NCI-H2227 (cell line): ENCODE results near the gene SCLT1.
"Not testable (repeated sequence)": the region's sequence is repeated elsewhere in the genome, so short reads cannot be mapped to it uniquely, and the experiment has no call there.

Experiments
- DNase-seq: peaks from one replicate; lab custom pipeline; 2025; ENCODE audit not compliant: unreplicated experiment; lab: John Stamatoyannopoulos, UW

SCLT1 gene

DNA sequence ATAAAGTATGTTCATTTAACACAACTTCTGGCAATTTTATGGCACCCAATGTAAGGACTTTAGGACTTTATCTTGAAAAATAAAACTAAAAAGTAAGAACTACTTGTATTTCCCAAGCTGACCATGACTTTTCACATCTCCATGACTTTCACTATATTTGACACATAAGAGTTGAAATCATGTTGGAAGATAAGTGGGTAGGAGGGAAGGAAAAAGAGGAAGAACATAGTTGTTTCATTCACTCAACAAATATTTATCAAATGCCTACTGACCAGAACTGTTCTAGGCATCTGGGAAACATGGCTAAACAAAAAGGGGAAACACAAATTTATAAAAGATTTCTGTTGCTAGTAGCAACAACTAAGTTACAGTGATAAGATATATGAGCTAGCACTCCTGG, 16.0 kb downstream of the SCLT1 start:
- no peak for DNase-seq

DNA sequence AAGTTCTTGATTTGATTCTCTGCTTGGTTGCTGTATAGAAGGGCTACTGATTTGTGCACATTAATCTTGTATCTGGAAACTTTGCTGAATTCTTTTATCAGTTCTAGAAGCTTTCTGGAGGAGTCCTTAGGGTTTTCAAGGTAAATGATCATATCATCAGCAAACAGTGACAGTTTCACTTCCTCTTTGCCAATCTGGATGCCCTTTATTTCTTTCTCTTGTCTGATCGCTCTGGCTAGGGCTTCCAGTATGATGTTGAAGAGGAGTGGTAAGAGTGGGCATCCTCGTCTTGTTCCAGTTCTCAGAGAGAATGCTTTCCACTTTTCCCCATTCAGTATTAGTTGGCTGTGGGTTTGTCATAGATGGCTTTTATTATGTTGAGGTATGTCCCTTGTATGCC, 23.8 kb downstream of the SCLT1 start:
- DNase-seq = not testable (repeated sequence)

DNA sequence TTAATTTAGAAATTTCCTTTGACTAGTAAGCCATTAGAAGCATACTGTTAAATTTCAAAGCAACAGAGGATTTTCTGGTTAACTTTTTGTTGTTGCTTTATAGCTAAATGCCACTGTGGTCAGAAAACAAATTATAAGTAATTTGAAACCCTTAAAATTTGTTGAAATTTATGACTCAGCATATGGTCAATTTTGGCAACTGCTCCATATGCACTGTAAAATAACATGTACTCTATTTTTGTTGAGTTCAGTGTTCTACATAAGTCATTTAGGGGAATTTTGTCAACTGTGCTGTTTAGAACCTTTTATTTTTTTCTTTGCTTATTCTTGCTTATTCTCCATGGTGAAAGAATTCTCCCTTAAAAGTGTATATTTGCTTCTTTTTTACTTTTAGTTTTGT, 28.6 kb downstream of the SCLT1 start:
- DNase-seq = no peak

DNA sequence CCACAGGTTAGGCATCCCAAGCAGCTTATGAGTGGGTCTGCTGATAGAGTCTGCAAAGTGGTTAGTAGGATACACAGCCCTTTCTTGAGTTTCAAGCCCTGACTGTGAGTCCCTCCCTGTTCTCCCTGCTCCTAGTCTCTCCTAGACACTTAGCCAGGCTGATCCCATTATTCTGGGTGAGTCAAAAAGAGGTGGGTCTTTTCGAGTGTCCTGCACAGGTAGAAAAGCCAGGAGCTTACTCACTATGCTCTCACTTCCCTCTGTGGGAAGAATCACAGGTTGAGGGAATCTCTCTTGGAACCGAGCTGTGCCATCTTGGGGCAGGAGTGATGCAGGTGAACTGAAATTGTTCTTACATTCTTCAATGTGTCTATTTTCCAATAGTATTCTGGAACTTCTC, 29.7 kb downstream of the SCLT1 start:
- DNase-seq = no peak

DNA sequence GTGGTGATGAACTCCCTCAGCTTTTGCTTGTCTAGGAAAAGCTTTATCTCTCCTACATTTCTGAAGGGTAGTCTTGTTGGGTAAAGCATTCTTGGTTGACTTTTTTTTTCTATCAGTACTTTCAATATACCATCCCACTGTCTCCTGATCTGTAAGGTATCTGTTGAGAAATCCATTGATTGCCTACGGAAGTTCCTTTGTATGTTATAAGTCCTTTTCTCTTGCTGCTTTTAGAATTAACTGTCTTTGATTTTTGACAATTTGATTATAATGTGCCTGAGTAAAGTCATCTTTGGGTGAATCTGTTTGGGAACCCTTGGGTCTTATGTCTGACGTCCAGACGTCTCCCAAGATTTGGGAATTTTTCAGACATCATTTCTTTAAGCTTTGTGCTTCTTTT, 30.8 kb downstream of the SCLT1 start:
- no peak for DNase-seq

DNA sequence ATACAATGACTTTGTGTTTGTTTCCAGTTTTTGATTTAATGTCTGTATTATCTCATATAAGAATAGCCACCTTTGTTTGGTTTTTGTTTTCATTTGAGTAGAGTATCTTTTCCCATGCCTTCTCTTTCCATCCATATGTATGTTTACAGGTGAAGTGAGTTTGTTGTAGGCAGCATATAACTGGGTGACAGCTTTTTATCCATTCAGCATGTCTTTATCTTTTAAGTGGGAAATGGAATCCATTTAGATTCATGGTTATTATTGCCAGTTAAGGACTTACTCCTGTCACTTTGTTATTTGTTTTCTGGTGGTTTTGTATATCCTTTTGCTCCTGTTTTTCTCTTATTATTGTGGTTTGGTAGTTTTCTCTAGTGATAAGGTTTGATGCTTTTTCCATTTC, 34.3 kb downstream of the SCLT1 start:
- DNase-seq = no peak

DNA sequence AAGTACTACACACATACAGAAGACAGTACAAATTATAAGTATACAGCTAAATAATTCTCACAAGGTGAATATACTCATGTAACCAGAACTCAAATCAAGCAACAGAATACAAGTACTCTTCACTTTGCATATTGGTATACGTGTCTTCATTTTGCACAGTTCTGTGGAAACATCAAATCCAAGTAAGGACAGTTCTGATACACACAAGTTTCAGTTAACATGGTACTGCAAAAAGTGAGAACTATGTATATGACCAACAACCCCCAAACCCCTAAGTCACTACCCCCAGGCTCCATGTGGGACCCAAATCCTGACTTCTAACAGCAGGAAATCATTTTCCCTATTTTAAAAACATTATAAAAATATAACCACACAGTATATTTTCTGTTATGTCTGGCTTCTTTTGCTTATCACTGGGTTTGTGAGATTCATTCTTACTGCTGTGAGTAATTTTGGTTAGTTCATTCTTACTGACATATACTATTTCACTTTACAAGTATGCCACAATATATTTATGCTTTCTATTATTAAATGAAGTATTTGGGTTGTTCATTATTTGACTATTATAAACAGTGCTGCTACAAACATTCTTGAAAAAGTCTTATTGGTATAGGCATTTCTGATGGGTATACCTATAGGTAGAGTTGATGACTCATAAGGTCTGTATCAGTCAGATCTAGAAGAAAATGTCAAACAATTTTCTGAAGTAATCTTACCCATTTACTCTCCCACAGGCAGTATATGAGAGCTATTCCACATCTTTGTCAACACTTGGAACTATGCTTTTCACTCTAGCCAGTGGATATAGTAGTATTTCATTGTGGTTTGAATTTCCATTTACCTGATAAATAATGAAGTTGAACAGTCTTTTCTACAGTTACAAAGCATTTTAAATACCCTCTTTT, 47.0 kb downstream of the SCLT1 start:
- DNase-seq = no peak

DNA sequence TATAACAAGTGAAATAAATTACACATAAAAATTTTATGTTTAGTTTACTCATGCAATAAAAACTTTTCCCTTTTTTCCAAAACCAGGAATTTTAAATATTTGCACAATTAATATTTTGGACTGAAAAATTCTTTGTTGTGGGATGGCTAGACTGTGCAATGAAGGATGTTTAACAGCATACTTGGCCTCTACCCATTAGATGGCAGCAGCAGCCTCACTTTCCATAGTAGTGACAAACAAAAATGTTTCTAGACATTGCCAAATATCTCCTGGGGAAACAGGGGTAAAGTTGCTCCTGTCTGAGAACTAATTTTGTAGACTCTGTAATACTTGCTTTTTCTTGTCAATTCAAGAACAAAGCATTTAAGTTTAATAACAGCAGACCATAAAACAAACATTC, 49.8 kb downstream of the SCLT1 start:
- no peak for DNase-seq

DNA sequence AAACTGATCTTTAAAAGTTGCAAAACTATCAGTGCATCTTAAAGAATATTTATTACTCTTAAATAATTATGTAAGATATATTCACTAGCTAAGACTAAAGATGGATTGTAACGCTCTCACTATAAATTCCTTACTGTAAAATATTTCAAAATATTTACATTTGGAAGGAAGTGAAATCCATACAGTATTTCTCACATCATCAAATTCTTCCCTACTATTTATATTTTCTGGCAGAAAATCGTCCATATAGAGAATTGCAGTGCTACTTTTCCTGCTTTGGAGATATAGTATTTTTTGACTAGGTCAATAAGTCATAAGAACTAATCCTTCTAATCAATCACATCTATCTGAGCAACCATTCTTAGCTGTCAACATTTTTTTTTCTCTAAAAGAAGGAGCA, 52.9 kb downstream of the SCLT1 start:
- no peak for DNase-seq

DNA sequence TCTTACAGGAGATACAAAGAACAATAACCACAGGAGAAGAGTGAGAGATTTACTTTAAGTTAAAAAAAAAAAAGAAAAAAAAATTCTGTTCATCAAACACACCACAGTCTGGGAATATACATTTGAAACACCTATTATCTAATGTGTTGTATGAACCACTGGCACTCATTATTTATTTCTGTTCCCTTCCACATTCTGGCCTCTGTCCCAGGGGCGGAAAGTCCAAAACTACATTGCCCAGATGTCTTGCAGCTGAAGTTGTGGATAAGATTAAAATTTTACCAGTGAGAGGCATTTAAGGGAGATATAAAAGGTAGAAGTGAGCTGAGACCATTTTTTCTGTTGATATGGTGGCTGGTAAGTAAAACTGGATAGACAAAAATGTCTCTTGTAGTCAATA, 56.2 kb downstream of the SCLT1 start:
- no peak for DNase-seq

DNA sequence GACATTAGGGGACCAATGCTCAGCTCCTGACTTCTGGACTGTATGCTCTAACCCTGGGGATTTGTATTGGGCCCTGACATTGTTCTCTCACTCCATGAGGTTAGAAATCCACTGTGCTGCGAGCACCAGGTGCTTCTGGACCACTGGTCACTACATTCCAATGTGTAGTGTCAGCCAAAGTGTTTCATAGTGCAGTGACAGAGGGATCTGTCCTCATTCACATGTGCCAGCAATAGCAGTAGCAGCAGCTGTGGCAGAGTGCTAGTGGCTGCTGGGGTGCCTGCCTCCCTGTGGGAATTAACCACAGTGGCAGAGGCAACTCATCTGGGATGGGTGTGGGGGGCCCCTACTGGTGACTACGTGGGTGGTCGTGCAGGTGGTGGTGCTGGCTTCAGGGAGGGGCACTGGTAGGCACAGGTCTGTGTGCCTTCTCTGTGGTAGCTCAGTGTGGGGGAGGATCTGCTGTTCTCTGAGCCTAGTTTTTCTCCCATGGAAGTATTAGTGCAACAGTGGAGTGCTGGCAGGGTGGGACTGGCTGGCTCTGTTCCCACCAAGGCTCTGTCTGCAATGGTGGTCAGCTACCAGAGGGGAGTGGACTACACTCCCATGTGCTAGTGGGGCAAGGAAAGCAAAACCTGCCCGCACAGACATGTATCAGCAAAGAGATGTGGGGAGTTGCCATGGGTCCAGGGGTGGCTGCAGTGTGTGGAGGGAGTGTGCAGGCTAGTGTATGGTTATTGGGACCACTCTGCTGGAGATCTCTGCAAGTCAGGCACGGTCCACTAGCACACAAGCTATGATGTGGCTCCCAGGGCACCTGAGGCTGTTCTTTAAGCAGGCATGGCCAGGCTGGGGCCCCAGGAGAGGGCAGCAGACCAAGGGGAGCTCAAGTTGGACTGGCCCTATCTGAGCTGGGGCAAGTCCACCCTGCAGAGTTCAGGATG, 78.5 kb downstream of the SCLT1 start:
- no peak for DNase-seq

DNA sequence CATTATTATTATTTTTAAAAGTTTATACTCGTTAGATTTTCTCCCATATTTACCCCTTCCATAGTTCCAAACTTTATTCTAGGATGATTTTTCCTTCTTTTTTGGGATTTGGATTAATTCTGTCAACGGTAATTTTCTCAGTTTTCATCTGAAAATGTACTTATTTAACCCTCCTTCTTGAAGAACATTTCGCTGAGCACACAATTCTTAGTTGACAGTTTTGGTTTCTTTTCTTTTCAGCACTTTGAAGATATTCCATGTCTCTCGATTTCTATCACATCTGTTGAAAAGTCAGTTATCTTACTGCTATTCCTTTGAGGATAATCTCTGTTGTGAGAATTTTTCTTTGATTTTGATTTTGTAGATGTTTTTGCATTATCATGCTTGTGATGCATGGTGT, 85.2 kb downstream of the SCLT1 start:
- no peak for DNase-seq

DNA sequence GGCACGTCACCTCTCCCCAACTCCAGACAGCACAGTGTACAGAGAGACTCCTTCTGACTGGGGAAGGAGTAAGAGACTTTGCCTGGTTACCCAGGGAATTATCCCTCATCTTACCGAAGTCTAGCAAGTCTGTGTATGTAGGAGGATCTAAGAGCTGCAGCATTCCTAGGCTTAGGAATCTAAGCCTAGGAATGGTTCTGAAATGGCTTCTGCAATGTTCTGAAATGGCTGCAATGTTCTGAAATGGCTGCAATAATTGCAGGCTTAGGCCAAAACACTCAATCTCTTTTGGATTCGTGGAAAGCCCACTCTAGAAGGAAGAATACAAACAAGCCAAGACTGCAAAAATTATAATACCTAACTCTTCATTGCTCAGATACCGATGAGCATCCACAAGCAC, 106.4 kb downstream of the SCLT1 start:
- DNase-seq = no peak

DNA sequence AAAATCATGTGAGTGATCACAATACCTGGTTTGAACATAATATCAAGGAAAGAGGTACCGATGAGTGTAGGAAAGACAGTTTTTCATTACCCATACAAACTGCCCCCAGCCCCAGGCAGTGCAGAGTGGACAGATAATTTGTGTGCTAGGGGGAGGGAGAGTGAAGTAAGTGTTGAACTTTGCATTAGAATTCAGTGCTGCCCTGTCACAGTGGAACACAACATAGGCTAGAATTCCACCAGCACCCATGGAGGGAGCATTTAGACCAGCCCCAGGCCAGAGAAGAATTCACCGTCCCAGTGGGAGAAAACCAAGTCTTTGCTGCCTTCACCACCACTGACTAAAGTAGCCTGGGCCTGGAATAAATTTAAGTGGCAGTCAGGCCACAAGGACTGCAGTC, 107.3 kb downstream of the SCLT1 start:
- DNase-seq = no peak

DNA sequence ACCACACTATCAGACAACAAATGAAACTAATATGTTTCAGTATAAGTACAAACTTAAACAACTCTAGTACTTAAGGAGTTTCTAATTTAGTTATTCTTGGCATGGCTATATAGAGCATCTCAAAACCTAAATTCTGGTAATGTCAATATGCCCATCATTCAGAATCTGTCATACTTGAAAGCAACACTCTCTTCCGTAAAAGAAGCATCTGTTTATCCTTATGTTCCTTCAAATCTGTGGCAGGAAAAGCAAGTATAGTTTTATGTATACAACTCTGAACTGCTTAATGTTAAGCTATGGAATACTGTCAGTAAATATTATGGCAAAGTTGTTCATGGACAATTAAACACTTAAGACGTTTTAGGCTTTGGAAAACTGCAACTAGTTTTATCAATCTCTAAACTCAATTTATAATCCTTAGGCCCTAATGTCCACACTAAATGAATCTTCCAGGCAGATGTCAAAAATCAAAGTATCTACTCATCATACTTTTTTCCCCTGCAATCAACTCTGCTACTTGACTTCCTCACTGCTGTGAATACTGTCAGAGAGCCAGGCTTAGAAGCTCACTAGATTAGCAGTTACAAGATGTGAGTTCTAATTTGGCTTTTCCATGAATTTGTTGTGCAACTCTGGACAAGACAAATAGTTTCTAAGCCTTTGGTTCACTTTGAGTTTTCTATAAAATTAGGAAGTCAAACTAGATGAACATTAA, 109.4 kb downstream of the SCLT1 start:
- DNase-seq = no peak

DNA sequence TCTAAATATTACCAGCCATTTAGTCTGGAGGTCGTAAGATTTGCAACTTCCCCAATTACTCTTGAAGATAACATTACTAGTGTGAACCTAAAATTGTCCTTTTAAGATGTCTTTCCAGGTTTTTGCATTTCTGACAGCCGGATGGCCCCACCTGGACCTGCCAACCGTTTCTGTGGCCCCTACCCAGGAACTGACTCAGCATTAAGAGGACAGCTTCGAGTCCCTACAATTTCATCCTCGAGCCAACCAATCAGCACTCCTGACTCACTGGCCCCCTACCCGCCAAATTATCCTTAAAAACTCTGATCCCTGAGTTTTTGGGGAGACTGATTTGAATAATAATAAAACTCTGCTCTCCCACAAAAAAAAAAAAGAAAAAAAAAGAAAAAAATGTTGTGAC, 112.0 kb downstream of the SCLT1 start:
- no peak for DNase-seq

DNA sequence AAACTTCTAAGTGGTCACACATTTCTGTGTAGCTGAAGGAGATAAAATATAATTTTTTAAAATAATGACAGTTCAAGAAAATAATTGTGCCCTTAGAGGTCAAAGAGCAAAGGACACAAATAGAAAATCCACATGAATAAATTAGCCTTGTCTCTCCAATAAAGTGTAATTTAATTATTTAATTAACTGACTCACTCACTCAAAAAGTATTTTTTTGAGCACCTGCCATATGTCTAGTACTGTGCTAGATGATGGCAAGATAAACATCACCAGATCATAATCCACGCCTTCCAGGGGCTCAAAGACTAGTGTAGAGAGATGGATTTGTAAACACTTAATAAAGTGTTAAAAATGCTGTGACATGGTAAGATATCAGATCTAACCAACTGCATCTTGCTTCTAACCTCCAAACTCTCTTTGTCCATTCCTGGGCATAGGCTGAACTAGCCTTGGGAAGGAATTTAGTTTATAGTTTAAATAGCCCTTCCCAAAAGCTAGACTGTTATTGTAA, 112.5 kb downstream of the SCLT1 start:
- DNase-seq = no peak

DNA sequence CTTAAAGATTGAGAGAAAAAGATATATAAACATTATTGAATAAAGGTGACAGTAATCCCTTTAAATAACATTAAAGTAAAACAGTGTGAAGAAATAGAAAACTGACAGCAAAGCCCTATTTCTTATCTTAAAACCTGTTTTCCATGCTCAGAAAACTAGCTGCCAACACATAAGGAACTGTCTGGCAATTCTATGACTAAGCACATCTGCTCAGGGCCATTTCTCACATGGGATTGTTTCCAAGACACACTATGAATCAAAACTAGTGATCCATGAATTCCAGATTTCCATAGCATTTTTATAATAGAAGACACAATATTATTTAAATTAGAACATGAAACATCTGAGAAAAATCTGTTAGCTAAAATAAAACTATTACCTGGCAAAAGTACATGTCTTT, 113.4 kb downstream of the SCLT1 start:
- no peak for DNase-seq

DNA sequence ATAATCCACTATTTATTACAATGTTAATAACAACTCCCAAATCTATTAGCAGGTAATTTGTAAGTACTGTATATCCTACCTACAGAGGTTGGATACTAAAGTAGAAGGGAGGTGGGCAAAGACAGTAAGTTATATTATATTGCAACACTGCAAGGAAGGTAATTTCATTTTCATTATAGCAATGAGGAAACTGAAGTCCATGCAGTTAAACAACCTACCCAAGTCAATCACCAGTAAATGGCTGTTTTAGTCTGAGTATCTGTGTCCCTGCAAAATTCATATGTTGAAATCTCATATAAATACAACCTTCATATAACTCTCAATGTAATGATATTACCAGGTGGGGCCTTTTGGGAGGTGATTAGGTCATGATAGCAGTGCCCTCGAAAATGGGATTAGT, 114.4 kb downstream of the SCLT1 start:
- no peak for DNase-seq

DNA sequence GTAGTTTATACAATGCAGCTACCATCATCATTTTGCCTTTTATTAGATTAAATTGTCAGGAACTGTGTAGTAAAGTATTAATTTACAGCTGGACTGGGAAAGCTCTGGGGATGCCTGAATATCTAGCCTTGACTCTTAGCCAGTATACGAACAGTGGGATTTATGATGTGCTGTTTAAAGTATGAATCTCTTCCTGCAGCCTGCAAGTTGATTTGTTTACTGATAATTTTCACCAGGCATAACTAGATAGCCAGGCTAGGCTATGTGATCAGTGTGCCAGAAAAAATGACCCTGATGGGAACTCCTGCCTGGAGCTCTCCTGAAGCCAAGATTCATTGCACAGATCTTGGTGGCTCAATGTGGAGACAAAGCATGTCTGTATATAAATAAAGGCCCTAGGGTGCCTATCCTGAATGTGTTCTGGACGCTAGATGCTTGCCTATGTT, 119.2 kb downstream of the SCLT1 start:
- DNase-seq = no peak

DNA sequence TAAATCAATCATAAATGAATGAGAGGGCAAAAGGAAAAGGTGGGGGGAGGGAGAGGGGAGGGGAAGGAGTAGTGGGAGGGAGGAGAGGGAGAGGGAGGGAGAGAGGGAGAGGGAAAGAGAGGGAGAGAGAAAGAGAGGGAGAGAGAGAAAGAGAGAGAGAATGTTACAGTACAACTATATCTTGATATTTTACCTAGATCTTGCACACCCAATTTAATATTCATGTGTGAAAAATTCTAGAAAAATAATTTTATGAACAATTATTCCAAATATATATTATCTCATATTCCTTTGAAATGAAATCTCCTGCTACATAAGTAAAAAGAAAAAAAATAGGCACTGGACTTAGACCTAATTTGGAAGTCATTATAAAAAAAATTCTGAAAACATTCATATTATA, 120.0 kb downstream of the SCLT1 start:
- DNase-seq = no peak
